Endothelial cell (in vitro differentiated cells): ENCODE results near the gene DLGAP5. TPM values are rescaled to one million over a fixed set of nuclear protein-coding genes. Genes with fewer than 3 reads are reported as not detected.

ENCODE experiments used
- DNase-seq: peaks from one replicate; pipeline ENCODE4 v3.0.0; 2021; ENCODE audit warnings: low spot score
- H3K27ac Mint-ChIP-seq: one replicate; pipeline ENCODE4 v1.8.0; 2021; ENCODE audit warnings: mixed read lengths, inconsistent platforms; ENCODE audit not compliant: unreplicated experiment
- H3K27me3 Mint-ChIP-seq: one replicate; pipeline ENCODE4 v1.8.0; 2021; ENCODE audit warnings: mild to moderate bottlenecking, moderate library complexity, mixed read lengths, inconsistent platforms; ENCODE audit not compliant: unreplicated experiment
- H3K36me3 Mint-ChIP-seq: one replicate; pipeline ENCODE4 v1.8.0; 2021; ENCODE audit warnings: mild to moderate bottlenecking, low read depth, mixed read lengths, inconsistent platforms; ENCODE audit not compliant: unreplicated experiment
- H3K4me1 Mint-ChIP-seq: one replicate; pipeline ENCODE4 v1.8.0; 2021; ENCODE audit warnings: mild to moderate bottlenecking, mixed read lengths, inconsistent platforms; ENCODE audit not compliant: unreplicated experiment
- H3K4me3 Mint-ChIP-seq: one replicate; pipeline ENCODE4 v1.8.0; 2021; ENCODE audit warnings: mild to moderate bottlenecking, mixed read lengths, inconsistent platforms; ENCODE audit not compliant: unreplicated experiment
- H3K9me3 Mint-ChIP-seq: one replicate; pipeline ENCODE4 v1.8.0; 2021; ENCODE audit warnings: mixed read lengths, inconsistent platforms; ENCODE audit not compliant: unreplicated experiment
- CTCF ChIP-seq: fragments of 200-600 bp; sonication (generic); IDR thresholded peaks from one replicate; pipeline ENCODE4 v1.5.0; 2021; ENCODE audit warnings: antibody characterized with exemption; ENCODE audit not compliant: unreplicated experiment
- total RNA-seq: library from RNA; stranded (reverse); fragmentation: NEBNext Ultra II Directional; extraction: Animal tissue kit (Norgen Biotek cat#: 25700); gene quantifications from one replicate; pipeline ENCODE4 v1.2.1, GENCODE V29; 2021; ENCODE audit not compliant: unreplicated experiment

Gene DLGAP5
- total RNA-seq, 1 donor from 2014 or later, result 12.8 TPM

GRCh38 chr14:55138091-55138490 is 53.3 kb downstream of the DLGAP5 start:
- peak; percentile 27 for DNase-seq
- H3K27me3 Mint-ChIP-seq, result no peaks in the 10 kb centered on the region
- no peak overlapping the region for H3K27ac Mint-ChIP-seq
- no peak overlapping the region for H3K4me3 Mint-ChIP-seq
- no peaks in the 10 kb centered on the region for H3K36me3 Mint-ChIP-seq
- H3K9me3 Mint-ChIP-seq, result no peaks in the 10 kb centered on the region
- no peaks in the 10 kb centered on the region for H3K4me1 Mint-ChIP-seq
- TF ChIP-seq CTCF, result peak; percentile 48

DNA sequence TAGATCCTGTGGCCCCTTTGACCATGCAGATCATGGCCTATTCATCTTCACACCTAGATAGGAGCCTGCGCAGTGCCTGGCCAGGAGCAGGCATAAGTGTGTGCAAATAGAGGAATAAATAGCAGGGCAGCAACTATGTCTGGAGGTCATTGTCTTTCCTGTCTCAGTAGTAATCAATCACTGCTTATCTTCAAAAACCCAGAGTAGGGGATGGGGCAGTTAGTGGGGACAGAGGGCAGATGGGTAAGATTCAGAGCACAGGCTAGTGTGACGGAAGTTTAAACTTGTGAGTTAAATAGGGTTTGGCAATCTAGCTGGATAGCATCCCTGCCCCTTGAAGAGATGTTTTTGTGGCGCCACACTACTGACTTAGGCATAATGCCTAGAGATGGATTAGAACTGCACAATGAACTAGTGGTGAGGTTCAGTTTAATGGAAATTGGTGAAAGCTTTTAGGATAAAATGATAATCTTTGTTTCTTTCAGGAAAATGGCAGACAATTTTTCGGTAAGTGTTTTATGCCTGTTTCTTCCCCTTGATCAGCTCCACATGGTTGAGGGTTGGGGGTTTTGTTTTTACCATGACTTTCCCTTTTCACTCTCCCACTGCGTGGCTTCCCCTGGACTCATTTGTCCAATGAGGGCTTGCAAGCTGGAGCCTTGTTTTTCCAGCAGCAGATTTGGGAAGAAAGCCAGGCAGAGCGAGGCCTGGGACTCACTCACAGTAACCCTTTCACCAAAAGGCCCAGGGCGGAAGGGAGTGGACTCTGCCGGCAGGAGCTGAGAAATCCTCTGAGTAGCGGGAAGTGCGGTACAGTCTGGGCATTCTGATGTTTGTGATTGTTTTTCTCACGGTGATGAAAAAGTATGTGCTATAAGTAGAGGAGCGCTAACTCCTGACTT is 54.2 kb downstream of the DLGAP5 start:
- Mint-ChIP-seq H3K36me3 (no peaks in the 10 kb centered on the region), H3K4me1 (no peaks in the 10 kb centered on the region), H3K27me3 (no peaks in the 10 kb centered on the region), H3K9me3 (no peaks in the 10 kb centered on the region), H3K4me3 (no peak overlapping the region), H3K27ac (no peak overlapping the region)
- DNase-seq, result no peak
- no peak for TF ChIP-seq CTCF

GRCh38 chr14:55136241-55136640 is 55.1 kb downstream of the DLGAP5 start:
- Mint-ChIP-seq H3K4me1 (no peaks in the 10 kb centered on the region), H3K27ac (no peak overlapping the region), H3K9me3 (no peaks in the 10 kb centered on the region), H3K4me3 (no peak overlapping the region), H3K36me3 (no peaks in the 10 kb centered on the region), H3K27me3 (no peaks in the 10 kb centered on the region)
- no peak for TF ChIP-seq CTCF
- no peak for DNase-seq

DNA sequence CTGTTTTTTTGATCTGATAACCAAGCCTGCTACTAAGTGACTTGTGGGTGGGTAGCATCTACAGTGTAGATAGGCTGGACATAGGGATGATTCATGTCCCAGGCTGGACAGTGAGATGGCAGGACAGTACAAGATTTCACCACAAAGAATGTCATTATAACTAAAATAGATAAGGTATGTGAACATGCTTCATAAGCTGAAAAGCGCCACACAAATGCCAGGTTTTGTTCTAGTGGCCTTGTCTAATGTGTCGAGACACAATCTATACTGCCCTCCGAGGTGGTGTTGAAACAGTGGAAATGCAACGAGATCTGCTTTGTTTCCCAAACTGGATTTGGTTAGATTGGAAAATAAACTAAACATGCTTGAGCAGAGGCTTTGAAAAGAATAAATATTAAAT is 58.0 kb downstream of the DLGAP5 start:
- no peaks in the 10 kb centered on the region for H3K36me3 Mint-ChIP-seq
- H3K4me3 Mint-ChIP-seq, result no peak overlapping the region
- H3K4me1 Mint-ChIP-seq, result no peaks in the 10 kb centered on the region
- no peaks in the 10 kb centered on the region for H3K9me3 Mint-ChIP-seq
- peaks cover 7% of the 10 kb centered on the region for H3K27me3 Mint-ChIP-seq
- no peak overlapping the region for H3K27ac Mint-ChIP-seq
- no peak for DNase-seq
- no peak for TF ChIP-seq CTCF
